ENCODE data around the gene FAM168A. TPM values are rescaled to one million over a fixed set of nuclear protein-coding genes. Genes with fewer than 3 reads are reported as not detected.
A peak's percentile ranks its signal among the peaks of the same experiment; 100 is the strongest.

Gene FAM168A
- total RNA-seq, 2 donors from 2014 or later: 8.9 to 14.0 TPM

GRCh38 chr11:73381589-73381988 lies 216.3 kb downstream of the FAM168A start:
- Histone ChIP-seq H3K4me1 (peaks cover 19% of the 10 kb centered on the region), H3K9me3 (no peaks in the 10 kb centered on the region), H3K27me3 (no peaks in the 10 kb centered on the region), H3K27ac (no peak overlapping the region), H3K36me3 (replicated peaks in 1 of 2; ENCODE audit: insufficient read depth in 1 of 2, low read depth in 2 of 2) (no peaks in the 10 kb centered on the region), H3K4me3 (no peak overlapping the region)
- intact Hi-C loops (cut with DNase I): no loop called here
- TF ChIP-seq POLR2A (IDR thresholded peaks at IDR 0.05): no peak
- TF ChIP-seq, protein P1, sequence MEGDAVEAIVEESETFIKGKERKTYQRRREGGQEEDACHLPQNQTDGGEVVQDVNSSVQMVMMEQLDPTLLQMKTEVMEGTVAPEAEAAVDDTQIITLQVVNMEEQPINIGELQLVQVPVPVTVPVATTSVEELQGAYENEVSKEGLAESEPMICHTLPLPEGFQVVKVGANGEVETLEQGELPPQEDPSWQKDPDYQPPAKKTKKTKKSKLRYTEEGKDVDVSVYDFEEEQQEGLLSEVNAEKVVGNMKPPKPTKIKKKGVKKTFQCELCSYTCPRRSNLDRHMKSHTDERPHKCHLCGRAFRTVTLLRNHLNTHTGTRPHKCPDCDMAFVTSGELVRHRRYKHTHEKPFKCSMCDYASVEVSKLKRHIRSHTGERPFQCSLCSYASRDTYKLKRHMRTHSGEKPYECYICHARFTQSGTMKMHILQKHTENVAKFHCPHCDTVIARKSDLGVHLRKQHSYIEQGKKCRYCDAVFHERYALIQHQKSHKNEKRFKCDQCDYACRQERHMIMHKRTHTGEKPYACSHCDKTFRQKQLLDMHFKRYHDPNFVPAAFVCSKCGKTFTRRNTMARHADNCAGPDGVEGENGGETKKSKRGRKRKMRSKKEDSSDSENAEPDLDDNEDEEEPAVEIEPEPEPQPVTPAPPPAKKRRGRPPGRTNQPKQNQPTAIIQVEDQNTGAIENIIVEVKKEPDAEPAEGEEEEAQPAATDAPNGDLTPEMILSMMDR (IDR thresholded peaks at IDR 0.05): no peak
- ATAC-seq (no peak), DNase-seq (peak in 1 of 4 donors; percentile 36)
- WGBS, 2 donors: 63 to 88% methylated on average over 1 to 6 of the region's 6 CpGs

DNA sequence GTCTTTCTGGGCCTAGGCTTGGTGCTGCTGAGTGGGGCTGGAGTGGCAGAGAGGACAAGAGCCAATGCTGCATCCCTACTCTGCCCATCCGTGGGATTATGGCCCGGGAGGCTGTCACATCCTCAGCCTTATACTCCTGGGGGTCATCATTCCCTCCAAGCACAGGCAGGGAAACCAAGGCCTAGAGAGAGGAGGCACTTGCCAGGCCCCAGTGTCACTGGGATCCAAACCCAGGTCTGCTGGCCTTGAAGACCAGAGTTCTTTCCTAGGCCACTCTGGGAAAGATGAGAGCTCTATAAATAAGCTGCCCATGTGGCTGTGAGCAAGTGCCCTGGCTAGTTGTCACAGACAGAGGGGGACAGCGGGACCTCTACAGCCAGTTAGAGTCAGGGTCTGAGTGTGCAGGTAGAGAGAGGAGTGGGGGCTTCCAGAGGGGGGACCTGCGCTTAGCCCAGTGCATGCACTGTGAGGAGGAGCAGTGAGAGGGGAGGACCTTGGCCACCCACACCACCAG lies 217.0 kb downstream of the FAM168A start:
- no peak for ATAC-seq
- no peaks in the 10 kb centered on the region for H3K9me3 ChIP-seq

GRCh38 chr11:73380331-73380730 lies 217.6 kb downstream of the FAM168A start:
- H3K27me3 ChIP-seq: no peaks in the 10 kb centered on the region
- H3K4me3 ChIP-seq: no peak overlapping the region
- TF ChIP-seq, protein P1 (IDR thresholded peaks at IDR 0.05): no peak
- no peak for TF ChIP-seq POLR2A (IDR thresholded peaks at IDR 0.05)
- H3K9me3 ChIP-seq: no peaks in the 10 kb centered on the region
- no peak for DNase-seq
- H3K27ac ChIP-seq: no peak overlapping the region
- H3K4me1 ChIP-seq: peaks cover 23% of the 10 kb centered on the region
- H3K36me3 ChIP-seq (replicated peaks in 1 of 2; ENCODE audit: insufficient read depth in 1 of 2, low read depth in 2 of 2): no peaks in the 10 kb centered on the region
- intact Hi-C loops (cut with DNase I): no loop called here
- no peak for ATAC-seq
- 75 to 83% methylated on average over 2 to 7 of the region's 7 CpGs for WGBS, 2 donors

More for the DNA sequence above, 217.0 kb downstream of the FAM168A start:
- Histone ChIP-seq H3K36me3 (replicated peaks in 1 of 2; ENCODE audit: insufficient read depth in 1 of 2, low read depth in 2 of 2) (no peaks in the 10 kb centered on the region), H3K4me3 (no peak overlapping the region), H3K4me1 (peaks cover 23% of the 10 kb centered on the region), H3K27me3 (no peaks in the 10 kb centered on the region), H3K27ac (peak overlapping the region in 1 of 4 donors; percentile 5)
- DNase-seq: no peak
- no peak for TF ChIP-seq POLR2A (IDR thresholded peaks at IDR 0.05)
- TF ChIP-seq, protein P1 (IDR thresholded peaks at IDR 0.05): no peak
- intact Hi-C loops (cut with DNase I): no loop called here
- WGBS, 2 donors: 80 to 93% methylated on average over 3 to 4 of the region's 4 CpGs

DNA sequence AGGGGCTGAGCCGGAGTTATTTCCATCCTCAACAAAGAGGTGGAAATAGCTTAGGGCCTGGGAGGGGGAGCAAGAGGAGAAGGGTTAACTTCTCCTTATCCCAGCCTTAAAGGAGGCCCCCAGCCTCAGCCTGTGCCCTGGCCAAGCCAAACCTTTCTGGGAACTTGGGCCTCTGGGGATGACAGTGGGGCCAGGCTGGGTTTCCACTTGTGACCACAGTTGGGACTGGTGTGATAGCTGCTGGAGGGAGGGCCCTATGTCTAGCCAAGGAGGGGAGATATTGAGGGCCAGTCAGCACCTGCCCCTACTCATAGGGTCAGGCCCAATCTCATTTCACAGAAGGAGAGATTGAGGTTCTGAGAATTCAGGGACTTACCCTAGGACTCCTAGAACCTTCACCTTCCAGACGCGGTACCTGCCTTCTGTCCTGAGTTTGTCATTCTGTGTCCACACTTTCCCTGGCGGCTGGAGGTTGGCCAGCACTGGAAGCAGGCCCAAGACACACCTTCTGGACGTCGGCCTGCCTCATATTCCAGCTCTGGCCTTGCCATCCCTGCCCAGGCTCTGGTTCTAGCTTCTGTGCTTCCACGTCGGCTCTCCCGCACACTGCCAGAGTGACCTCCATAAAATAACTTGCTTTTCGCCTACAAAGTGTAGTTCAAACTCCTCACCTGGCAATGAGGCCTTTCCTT lies 218.6 kb downstream of the FAM168A start:
- Histone ChIP-seq H3K4me3 (no peak overlapping the region), H3K27me3 (no peaks in the 10 kb centered on the region), H3K36me3 (replicated peaks in 1 of 2; ENCODE audit: insufficient read depth in 1 of 2, low read depth in 2 of 2) (no peaks in the 10 kb centered on the region), H3K27ac (no peak overlapping the region), H3K9me3 (no peaks in the 10 kb centered on the region), H3K4me1 (peaks cover 23% of the 10 kb centered on the region)
- peak; percentile 51 for ATAC-seq
- 24 to 28% methylated on average over 10 of the region's 10 CpGs for WGBS, 2 donors
- intact Hi-C loops (cut with DNase I): no loop called here
- DNase-seq: peak; percentile 87 to 93 (median 91)
- no peak for TF ChIP-seq POLR2A (IDR thresholded peaks at IDR 0.05)
- TF ChIP-seq, protein P1 (IDR thresholded peaks at IDR 0.05): peak in 2 of 7 experiments; percentile 12 to 13
